Measurements from ENCODE around the gene AGBL4. TPM values are rescaled to one million over a fixed set of nuclear protein-coding genes. Genes with fewer than 3 reads are reported as not detected.
A peak's percentile ranks its signal among the peaks of the same experiment; 100 is the strongest.
"Not testable (repeated sequence)": the region's sequence is repeated elsewhere in the genome, so short reads cannot be mapped to it uniquely, and the experiment has no call there.

Gene AGBL4
- polyA plus RNA-seq (ENCODE audit: insufficient read length in 4 of 4) = 1 to 10 TPM in 3 of 4 donors, under 1 TPM in 1; 0.99 to 1.5 (median 1.0) TPM

GRCh38 chr1:50023292-50024159, at the start of gene AGBL4:
Gene AGBL4 (minus strand): TSS chr1:50023954.
- peak in 2 of 4 donors; percentile 58 to 59 for DNase-seq (ENCODE audit: low read depth in 4 of 4, low spot score in 2 of 4)

GRCh38 chr1:50066806-50067205, 43.1 kb upstream of the AGBL4 start:
- no peak for DNase-seq (ENCODE audit: low read depth in 4 of 4, low spot score in 2 of 4)

- no peak for DNase-seq (ENCODE audit: low read depth in 4 of 4, low spot score in 2 of 4)
These were observed 36.5 kb upstream of the AGBL4 start for GRCh38 chr1:50060279-50060678.

GRCh38 chr1:50048791-50049190, 25.0 kb upstream of the AGBL4 start:
- DNase-seq (ENCODE audit: low read depth in 4 of 4, low spot score in 2 of 4) = no peak

- DNase-seq (ENCODE audit: low read depth in 4 of 4, low spot score in 2 of 4) = no peak
These were observed 24.4 kb upstream of the AGBL4 start for GRCh38 chr1:50047916-50048694.

- DNase-seq (ENCODE audit: low read depth in 4 of 4, low spot score in 2 of 4) = no peak
These were observed 14.6 kb upstream of the AGBL4 start for GRCh38 chr1:50038237-50038809.

GRCh38 chr1:50027794-50028193, 4.0 kb upstream of the AGBL4 start:
- no peak for DNase-seq (ENCODE audit: low read depth in 4 of 4, low spot score in 2 of 4)

- DNase-seq (ENCODE audit: low read depth in 4 of 4, low spot score in 2 of 4) = no peak
These were observed 28.0 kb downstream of the AGBL4 start for GRCh38 chr1:49995734-49996133.

- no peak for DNase-seq (ENCODE audit: low read depth in 4 of 4, low spot score in 2 of 4)
These were observed 52.7 kb downstream of the AGBL4 start for GRCh38 chr1:49971088-49971487.

GRCh38 chr1:49951385-49951784, 72.4 kb downstream of the AGBL4 start:
- DNase-seq (ENCODE audit: low read depth in 4 of 4, low spot score in 2 of 4) = no peak

GRCh38 chr1:49915301-49915700, 108.5 kb downstream of the AGBL4 start:
- DNase-seq (ENCODE audit: low read depth in 4 of 4, low spot score in 2 of 4) = not testable (repeated sequence)

GRCh38 chr1:49906365-49906764, 117.4 kb downstream of the AGBL4 start:
- no peak for DNase-seq (ENCODE audit: low read depth in 4 of 4, low spot score in 2 of 4)

- no peak for DNase-seq (ENCODE audit: low read depth in 4 of 4, low spot score in 2 of 4)
These were observed 159.2 kb downstream of the AGBL4 start for GRCh38 chr1:49864581-49864980.

GRCh38 chr1:49854741-49855140, 169.0 kb downstream of the AGBL4 start:
- DNase-seq (ENCODE audit: low read depth in 4 of 4, low spot score in 2 of 4) = no peak

- no peak for DNase-seq (ENCODE audit: low read depth in 4 of 4, low spot score in 2 of 4)
These were observed 181.2 kb downstream of the AGBL4 start for GRCh38 chr1:49842596-49842995.

GRCh38 chr1:49841767-49842166, 182.0 kb downstream of the AGBL4 start:
- no peak for DNase-seq (ENCODE audit: low read depth in 4 of 4, low spot score in 2 of 4)

GRCh38 chr1:49824261-49824660, 199.5 kb downstream of the AGBL4 start:
- no peak for DNase-seq (ENCODE audit: low read depth in 4 of 4, low spot score in 2 of 4)

- no peak for DNase-seq (ENCODE audit: low read depth in 4 of 4, low spot score in 2 of 4)
These were observed 206.1 kb downstream of the AGBL4 start for GRCh38 chr1:49817681-49818080.

GRCh38 chr1:49787013-49787412, 236.7 kb downstream of the AGBL4 start:
- not testable (repeated sequence) for DNase-seq (ENCODE audit: low read depth in 4 of 4, low spot score in 2 of 4)

- DNase-seq (ENCODE audit: low read depth in 4 of 4, low spot score in 2 of 4) = no peak
These were observed 258.7 kb downstream of the AGBL4 start for GRCh38 chr1:49765034-49765433.

GRCh38 chr1:49738118-49738517, 285.6 kb downstream of the AGBL4 start:
- DNase-seq (ENCODE audit: low read depth in 4 of 4, low spot score in 2 of 4) = not testable (repeated sequence)

All from left renal cortex interstitium (tissue), 4 donors.